GM18526 (cell line): Measurements from ENCODE around the gene LIAS.

Source experiments
- POLR2A ChIP-seq: IDR thresholded peaks from 3 replicates; pipeline ENCODE4 v1.6.1; 2011; ENCODE audit not compliant: insufficient read length; ENCODE audit errors: extremely low read depth

The LIAS gene

DNA sequence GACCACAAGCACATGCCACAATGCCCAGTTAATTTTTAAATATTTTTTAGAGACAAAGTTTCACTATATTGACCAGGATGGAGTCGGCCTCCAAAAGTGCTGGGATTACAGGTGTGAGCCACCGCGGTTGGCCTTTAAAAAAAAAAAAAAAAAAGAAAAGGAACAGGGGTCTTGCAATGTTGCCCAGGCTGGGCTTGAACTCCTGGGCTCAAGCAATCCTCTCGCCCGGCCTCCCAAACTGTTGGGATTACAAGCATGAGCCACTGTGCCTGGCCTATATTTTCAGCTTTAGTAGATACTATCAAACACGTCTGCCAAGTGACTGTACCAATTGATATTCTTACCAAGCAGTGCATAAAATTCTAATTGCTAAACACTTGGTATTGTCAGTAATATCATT lies 59.6 kb downstream of the LIAS start:
- no peak for TF ChIP-seq POLR2A

DNA sequence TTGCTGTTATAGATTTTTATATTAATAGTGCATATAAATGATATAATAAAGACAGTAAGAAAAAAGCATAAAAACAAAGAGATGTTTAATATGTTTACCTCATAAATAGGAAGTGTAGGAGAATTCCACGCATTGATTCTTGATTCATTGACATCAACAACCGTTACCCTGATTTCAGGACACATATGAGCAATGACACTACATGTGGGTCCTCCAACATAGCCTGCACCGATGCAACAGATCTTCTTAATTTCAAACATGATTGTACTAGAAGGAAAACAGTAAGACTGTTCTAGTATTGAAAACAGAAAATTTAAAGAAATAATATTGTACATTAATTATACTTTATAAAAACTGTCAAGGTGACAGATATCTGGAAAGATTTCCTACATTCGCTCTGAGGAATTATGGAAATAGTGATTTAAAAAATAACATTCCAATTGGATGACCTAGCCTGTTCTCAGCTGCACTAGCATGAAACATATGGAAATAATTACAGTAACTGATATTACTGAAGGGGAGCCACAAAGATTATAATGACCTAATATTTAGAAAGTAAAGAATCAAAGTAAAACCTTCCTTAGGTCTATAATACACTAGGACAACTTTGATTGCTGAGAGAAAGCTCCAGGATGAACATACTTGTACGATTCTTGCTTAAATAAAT lies 62.5 kb downstream of the LIAS start:
- TF ChIP-seq POLR2A: no peak

DNA sequence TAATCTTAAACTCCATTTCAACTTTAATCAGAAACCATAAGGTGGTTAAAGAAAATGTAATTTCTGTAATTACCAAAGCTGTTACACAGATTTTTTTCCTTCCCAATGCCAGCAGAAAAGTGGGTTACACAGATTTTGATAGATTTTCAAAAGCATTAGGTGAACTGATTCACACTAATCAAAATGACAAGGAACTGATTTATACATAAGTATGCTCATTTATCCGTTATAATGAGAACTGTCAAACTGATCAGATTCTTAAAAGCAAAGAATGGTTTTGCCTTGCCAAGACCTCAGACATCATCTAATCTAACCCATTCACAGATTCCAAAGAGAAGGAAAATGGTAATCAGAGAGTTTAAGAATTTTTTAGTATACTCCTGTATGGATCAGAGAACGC lies 63.2 kb downstream of the LIAS start:
- TF ChIP-seq POLR2A: no peak

DNA sequence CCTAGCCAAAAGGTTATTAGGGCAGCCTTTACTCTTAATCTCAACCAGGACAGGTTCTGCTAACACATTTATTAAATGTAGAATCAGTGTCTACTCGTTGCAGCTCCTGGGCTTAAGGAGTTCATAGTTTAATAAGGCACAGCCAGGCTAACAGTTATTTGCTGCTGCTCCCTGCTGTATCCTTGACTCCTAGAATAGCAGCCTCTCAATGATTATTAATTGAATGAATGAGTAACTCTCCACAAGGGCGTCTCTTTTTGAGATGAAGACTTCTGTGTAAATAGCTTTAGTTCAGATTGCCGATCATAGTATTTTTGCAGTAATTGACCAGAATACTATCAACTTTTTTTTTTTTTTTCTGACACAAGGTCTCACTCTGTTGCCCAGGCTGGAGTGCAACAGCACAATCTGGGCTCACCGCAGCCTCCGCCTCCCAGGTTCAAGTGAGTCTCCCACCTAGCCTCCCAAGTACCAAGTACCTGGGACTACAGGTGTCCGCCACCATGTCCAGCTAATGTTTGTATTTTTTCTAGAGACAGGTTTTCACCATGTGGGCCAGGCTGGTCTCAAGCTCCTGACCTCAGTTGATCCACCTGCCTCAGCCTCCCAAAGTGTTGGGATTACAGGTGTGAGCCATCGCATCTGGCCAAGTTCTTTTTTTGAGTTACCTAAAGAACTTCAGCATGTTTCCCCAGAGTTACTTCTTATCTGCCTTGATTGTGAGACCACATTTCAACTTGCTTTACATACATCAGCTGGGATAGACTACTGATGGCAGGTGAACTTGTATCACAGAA lies 65.5 kb downstream of the LIAS start:
- TF ChIP-seq POLR2A: no peak

DNA sequence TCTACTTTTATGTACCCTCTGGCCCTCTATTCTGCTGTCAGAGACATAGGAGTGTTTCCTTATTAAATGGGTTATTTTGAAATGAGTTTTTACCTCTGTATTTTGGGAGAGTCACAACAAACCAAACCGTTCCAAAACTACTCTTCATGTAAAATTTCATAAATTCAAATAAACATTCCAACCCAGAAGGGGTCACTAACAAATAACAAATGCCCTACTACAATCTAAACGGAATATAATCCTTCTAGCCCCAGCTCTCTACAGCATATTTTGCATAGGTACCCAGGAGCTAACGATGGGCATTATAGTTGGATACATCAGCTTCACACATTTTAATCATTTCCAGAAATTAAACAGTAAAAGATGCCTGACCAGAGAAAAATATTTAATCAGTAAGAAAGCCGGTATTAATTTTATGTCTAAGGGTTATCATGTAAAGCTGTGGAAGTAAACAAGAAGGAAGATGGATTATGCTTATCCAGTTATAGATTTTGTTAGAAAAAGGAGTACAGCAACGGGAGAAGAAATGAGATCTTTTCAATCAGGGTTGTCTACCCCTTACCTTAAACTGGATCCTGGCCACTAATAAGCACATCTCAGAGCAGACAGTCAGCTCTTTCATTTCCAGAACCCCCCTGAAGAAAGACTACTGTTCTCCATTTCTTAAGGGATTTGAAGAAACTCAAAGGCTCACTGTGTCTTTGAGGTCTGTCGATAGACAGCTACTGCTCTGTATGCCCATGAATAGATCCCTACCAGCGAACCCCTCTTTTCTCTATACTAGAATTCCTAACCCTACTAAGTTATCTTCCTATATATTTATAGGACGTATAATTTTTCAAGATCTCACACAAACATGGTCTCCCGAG lies 67.2 kb downstream of the LIAS start:
- no peak for TF ChIP-seq POLR2A

DNA sequence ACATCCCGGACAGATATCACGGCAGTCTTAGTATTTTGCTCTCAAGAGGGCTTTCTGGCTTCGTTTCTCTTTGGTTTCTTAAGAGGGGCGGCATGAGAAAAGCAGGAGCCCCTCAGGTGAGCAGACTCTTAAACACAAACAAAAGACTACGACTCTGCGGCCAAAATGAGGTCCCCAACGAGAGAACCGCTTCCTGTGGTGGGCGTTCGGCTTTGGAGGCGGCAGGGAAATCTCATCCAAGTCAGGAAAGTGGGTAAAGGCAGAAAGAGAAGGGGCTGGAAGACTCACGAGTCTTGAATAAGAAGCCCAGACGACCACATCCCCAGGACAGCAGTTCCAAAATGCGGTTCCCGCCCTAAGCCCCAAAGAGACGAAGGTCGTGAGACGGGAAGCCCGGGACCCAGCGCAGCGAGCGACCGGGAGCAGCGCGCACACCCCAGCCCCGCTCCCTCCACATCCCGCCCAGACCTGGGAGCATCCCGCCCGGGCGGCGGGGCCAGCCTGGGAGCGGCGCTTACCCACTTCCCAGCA lies 68.0 kb downstream of the LIAS start:
- no peak for TF ChIP-seq POLR2A

DNA sequence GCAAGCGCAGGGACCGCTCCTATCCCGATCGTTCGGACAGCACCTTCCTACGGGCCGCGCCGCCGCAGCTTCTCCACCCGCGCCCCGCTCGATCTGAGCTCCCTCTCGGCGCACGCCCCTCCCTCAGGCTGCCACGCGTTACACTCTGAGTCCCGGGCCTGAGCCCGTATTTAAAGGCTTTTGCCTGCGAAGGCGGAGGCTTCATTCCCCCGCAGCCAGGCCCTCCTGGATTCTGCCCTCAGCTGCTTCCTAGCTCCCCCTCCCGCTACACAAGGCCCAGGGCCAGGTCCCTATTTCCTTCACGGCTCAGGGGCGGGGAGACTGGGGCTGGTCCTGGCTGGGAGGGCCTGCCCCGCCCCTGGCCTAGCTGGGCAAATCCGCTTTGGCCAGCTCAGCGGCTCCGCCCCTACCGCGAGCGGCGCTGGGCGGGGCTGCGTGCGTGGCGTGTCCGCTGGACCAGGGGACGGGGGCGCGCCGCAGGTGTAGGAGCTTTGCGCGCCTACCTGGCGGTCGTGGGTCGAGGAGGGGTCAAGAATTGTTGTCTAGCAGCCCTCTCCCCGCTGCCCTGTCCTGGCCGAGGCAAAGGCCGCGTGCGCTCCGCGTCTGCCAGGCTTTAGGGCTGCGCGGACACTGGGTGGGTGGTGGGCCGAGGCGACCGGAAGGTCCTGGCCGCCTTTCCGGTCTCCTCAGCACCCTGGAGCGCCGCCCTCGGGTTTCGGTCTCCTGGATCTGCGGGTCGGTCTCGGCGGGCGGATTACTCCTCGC lies 68.6 kb downstream of the LIAS start, which contains the start of gene UGDH:
UGDH (minus strand) TSS at position 144 of the 765 bp plus-strand sequence. CDS start 5,927 bp downstream, outside the sequence.
- TF ChIP-seq POLR2A: peak; percentile 83

DNA sequence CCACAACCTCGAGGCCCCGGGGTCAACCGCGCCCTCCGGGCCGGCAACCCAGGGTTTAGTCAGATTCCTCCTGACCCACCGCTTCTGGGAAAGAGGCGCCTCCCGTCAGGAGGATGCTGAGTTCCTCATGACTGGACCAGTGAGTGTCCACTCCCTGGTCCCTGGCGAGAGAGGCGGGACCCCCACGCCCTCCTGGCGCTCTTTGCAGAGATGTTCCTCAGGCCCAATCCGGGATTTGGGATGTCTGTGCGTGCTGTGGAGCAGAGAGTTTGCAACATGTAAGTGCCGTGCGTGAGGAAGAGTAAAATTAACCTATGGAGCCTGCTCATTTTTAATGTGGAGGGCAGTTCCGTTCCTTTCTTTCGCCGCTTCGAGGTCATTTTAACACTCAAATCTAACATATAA lies 69.2 kb downstream of the LIAS start:
- TF ChIP-seq POLR2A: no peak
